ENCODE measurements around the gene CYTH1. TPM values are rescaled to one million over a fixed set of nuclear protein-coding genes. Genes with fewer than 3 reads are reported as not detected.

The CYTH1 gene
- total RNA-seq, 1 experiment from 2014 or later: 46.7 TPM

- POLR2A ChIA-PET: interaction anchor here (0.6 kb wide), 2 partner anchors 30 to 1099 kb away, joined by 4 to 9 read pairs; no protein-coding TSS in a partner anchor
- H3K36me3 ChIP-seq (ENCODE audit: control insufficient read depth, insufficient read depth, low read length): no peaks in the 10 kb centered on the region
- in situ Hi-C loops (cut with HindIII; ENCODE audit: low pct_unique_long_range_greater_than_20kb, low sequenced_read_pairs): no loop called here
- BruUV-seq (replicated peaks): no TSS peak
- no peak overlapping the region for H3K27ac ChIP-seq (ENCODE audit: low read length)
- no peak overlapping the region for H3K4me3 ChIP-seq (ENCODE audit: low read depth in 2 of 2, low read length in 2 of 2)
- ATAC-seq: no peak
- 0 out of 2 replicates have a peak, but pooled peaks cover 6% of the 10 kb centered on the region for H3K4me1 ChIP-seq (ENCODE audit: control insufficient read depth, insufficient read depth, low read length)
- no peaks in the 10 kb centered on the region for H3K27me3 ChIP-seq (ENCODE audit: control insufficient read depth, insufficient read depth, low read length)
- TF ChIP-seq, protein P1, sequence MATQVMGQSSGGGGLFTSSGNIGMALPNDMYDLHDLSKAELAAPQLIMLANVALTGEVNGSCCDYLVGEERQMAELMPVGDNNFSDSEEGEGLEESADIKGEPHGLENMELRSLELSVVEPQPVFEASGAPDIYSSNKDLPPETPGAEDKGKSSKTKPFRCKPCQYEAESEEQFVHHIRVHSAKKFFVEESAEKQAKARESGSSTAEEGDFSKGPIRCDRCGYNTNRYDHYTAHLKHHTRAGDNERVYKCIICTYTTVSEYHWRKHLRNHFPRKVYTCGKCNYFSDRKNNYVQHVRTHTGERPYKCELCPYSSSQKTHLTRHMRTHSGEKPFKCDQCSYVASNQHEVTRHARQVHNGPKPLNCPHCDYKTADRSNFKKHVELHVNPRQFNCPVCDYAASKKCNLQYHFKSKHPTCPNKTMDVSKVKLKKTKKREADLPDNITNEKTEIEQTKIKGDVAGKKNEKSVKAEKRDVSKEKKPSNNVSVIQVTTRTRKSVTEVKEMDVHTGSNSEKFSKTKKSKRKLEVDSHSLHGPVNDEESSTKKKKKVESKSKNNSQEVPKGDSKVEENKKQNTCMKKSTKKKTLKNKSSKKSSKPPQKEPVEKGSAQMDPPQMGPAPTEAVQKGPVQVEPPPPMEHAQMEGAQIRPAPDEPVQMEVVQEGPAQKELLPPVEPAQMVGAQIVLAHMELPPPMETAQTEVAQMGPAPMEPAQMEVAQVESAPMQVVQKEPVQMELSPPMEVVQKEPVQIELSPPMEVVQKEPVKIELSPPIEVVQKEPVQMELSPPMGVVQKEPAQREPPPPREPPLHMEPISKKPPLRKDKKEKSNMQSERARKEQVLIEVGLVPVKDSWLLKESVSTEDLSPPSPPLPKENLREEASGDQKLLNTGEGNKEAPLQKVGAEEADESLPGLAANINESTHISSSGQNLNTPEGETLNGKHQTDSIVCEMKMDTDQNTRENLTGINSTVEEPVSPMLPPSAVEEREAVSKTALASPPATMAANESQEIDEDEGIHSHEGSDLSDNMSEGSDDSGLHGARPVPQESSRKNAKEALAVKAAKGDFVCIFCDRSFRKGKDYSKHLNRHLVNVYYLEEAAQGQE (IDR thresholded peaks at IDR 0.05; ENCODE audit: insufficient read depth in 1 of 2, low read depth in 2 of 2, low read length in 1 of 2): no peak
- no peak for TF ChIP-seq TCF7L2 (IDR thresholded peaks at IDR 0.05; ENCODE audit: low read depth, low read length)
- TF ChIP-seq POLR2AphosphoS5 (IDR thresholded peaks at IDR 0.05; ENCODE audit: low read depth, low read length): no peak
- TF ChIP-seq SIN3A (IDR thresholded peaks at IDR 0.05; ENCODE audit: borderline replicate concordance, insufficient read depth, low read depth, low read length): no peak
- TF ChIP-seq, protein P2, sequence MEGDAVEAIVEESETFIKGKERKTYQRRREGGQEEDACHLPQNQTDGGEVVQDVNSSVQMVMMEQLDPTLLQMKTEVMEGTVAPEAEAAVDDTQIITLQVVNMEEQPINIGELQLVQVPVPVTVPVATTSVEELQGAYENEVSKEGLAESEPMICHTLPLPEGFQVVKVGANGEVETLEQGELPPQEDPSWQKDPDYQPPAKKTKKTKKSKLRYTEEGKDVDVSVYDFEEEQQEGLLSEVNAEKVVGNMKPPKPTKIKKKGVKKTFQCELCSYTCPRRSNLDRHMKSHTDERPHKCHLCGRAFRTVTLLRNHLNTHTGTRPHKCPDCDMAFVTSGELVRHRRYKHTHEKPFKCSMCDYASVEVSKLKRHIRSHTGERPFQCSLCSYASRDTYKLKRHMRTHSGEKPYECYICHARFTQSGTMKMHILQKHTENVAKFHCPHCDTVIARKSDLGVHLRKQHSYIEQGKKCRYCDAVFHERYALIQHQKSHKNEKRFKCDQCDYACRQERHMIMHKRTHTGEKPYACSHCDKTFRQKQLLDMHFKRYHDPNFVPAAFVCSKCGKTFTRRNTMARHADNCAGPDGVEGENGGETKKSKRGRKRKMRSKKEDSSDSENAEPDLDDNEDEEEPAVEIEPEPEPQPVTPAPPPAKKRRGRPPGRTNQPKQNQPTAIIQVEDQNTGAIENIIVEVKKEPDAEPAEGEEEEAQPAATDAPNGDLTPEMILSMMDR (IDR thresholded peaks at IDR 0.05): no peak
- CTCF ChIA-PET: interaction anchor here (0.6 kb wide), 1 partner anchor 294 kb away, joined by 7 read pairs; no protein-coding TSS in a partner anchor
- DNase-seq (ENCODE audit: low read depth, low spot score): no peak
- no peaks in the 10 kb centered on the region for H3K9me3 ChIP-seq (ENCODE audit: control insufficient read depth, insufficient read depth, low read depth, low read length)
- intact Hi-C loops (cut with micrococcal nuclease; ENCODE audit: unreplicated experiment): no loop called here
Measured at GRCh38 chr17:78765821-78766220, 16.3 kb downstream of the CYTH1 start.

DNA sequence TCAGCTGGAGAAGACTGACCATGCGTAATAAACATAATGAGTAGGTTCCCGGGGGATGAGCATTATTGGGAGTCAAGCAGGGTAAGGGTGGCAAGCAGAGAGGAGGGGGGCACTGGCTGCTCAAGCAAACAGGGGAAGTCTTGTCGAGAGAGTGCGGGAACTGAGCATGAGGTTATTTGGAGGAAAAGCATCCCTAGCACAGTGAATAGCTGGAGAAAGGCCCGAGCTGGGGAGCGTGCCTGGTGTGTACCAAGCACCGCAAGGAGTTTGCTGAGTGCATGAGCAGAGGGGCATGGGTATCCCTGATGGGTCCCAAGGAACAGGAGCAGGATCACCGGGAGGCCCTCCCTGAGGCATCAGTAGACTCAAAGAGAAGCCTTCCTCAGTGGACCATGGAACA lies 17.2 kb downstream of the CYTH1 start:
- Histone ChIP-seq H3K36me3 (ENCODE audit: control insufficient read depth, insufficient read depth, low read length) (no peaks in the 10 kb centered on the region), H3K9me3 (ENCODE audit: control insufficient read depth, insufficient read depth, low read depth, low read length) (no peaks in the 10 kb centered on the region), H3K27ac (ENCODE audit: low read length) (no peak overlapping the region), H3K4me1 (ENCODE audit: control insufficient read depth, insufficient read depth, low read length) (0 out of 2 replicates have a peak, but pooled peaks cover 6% of the 10 kb centered on the region), H3K4me3 (ENCODE audit: low read depth in 2 of 2, low read length in 2 of 2) (no peak overlapping the region), H3K27me3 (ENCODE audit: control insufficient read depth, insufficient read depth, low read length) (no peaks in the 10 kb centered on the region)
- DNase-seq (ENCODE audit: low read depth, low spot score) (no peak), ATAC-seq (no peak)
- CTCF ChIA-PET: no interaction called here
- in situ Hi-C loops (cut with HindIII; ENCODE audit: low pct_unique_long_range_greater_than_20kb, low sequenced_read_pairs) (no loop called here), intact Hi-C loops (cut with micrococcal nuclease; ENCODE audit: unreplicated experiment) (no loop called here)
- no TSS peak for BruUV-seq (replicated peaks)
- POLR2A ChIA-PET: no interaction called here
- TF ChIP-seq, protein P2 (IDR thresholded peaks at IDR 0.05): no peak
- TF ChIP-seq SIN3A (IDR thresholded peaks at IDR 0.05; ENCODE audit: borderline replicate concordance, insufficient read depth, low read depth, low read length): no peak
- TF ChIP-seq, protein P1 (IDR thresholded peaks at IDR 0.05; ENCODE audit: insufficient read depth in 1 of 2, low read depth in 2 of 2, low read length in 1 of 2): no peak
- no peak for TF ChIP-seq POLR2AphosphoS5 (IDR thresholded peaks at IDR 0.05; ENCODE audit: low read depth, low read length)
- TF ChIP-seq TCF7L2 (IDR thresholded peaks at IDR 0.05; ENCODE audit: low read depth, low read length): no peak
